Measurements from ENCODE around the gene SAYSD1. TPM values are rescaled to one million over a fixed set of nuclear protein-coding genes. Genes with fewer than 3 reads are reported as not detected.

The SAYSD1 gene
- total and polyA plus RNA-seq, 2 experiments from 2014 or later: 8.2 to 10.0 TPM

DNA sequence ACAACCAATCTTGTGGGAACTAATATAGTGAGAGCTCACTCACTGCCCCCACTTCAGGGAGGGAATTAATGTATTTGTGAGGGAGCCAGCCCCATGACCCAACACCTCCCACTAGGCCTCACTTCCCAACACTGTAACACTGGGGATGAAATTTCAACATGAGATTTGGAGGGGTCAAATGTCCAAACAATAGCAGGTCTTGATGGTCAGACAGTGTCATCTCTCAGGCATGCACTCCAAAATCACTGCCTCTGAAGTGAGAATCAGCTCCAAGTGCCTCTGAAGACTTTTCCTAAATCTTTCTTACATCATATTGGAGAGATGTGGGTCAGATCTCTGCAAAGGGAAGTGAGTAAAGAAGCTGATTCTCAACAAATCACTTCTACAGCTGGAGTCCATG, 13.8 kb upstream of the SAYSD1 start (continued):
- TF ChIP-seq, protein P1, sequence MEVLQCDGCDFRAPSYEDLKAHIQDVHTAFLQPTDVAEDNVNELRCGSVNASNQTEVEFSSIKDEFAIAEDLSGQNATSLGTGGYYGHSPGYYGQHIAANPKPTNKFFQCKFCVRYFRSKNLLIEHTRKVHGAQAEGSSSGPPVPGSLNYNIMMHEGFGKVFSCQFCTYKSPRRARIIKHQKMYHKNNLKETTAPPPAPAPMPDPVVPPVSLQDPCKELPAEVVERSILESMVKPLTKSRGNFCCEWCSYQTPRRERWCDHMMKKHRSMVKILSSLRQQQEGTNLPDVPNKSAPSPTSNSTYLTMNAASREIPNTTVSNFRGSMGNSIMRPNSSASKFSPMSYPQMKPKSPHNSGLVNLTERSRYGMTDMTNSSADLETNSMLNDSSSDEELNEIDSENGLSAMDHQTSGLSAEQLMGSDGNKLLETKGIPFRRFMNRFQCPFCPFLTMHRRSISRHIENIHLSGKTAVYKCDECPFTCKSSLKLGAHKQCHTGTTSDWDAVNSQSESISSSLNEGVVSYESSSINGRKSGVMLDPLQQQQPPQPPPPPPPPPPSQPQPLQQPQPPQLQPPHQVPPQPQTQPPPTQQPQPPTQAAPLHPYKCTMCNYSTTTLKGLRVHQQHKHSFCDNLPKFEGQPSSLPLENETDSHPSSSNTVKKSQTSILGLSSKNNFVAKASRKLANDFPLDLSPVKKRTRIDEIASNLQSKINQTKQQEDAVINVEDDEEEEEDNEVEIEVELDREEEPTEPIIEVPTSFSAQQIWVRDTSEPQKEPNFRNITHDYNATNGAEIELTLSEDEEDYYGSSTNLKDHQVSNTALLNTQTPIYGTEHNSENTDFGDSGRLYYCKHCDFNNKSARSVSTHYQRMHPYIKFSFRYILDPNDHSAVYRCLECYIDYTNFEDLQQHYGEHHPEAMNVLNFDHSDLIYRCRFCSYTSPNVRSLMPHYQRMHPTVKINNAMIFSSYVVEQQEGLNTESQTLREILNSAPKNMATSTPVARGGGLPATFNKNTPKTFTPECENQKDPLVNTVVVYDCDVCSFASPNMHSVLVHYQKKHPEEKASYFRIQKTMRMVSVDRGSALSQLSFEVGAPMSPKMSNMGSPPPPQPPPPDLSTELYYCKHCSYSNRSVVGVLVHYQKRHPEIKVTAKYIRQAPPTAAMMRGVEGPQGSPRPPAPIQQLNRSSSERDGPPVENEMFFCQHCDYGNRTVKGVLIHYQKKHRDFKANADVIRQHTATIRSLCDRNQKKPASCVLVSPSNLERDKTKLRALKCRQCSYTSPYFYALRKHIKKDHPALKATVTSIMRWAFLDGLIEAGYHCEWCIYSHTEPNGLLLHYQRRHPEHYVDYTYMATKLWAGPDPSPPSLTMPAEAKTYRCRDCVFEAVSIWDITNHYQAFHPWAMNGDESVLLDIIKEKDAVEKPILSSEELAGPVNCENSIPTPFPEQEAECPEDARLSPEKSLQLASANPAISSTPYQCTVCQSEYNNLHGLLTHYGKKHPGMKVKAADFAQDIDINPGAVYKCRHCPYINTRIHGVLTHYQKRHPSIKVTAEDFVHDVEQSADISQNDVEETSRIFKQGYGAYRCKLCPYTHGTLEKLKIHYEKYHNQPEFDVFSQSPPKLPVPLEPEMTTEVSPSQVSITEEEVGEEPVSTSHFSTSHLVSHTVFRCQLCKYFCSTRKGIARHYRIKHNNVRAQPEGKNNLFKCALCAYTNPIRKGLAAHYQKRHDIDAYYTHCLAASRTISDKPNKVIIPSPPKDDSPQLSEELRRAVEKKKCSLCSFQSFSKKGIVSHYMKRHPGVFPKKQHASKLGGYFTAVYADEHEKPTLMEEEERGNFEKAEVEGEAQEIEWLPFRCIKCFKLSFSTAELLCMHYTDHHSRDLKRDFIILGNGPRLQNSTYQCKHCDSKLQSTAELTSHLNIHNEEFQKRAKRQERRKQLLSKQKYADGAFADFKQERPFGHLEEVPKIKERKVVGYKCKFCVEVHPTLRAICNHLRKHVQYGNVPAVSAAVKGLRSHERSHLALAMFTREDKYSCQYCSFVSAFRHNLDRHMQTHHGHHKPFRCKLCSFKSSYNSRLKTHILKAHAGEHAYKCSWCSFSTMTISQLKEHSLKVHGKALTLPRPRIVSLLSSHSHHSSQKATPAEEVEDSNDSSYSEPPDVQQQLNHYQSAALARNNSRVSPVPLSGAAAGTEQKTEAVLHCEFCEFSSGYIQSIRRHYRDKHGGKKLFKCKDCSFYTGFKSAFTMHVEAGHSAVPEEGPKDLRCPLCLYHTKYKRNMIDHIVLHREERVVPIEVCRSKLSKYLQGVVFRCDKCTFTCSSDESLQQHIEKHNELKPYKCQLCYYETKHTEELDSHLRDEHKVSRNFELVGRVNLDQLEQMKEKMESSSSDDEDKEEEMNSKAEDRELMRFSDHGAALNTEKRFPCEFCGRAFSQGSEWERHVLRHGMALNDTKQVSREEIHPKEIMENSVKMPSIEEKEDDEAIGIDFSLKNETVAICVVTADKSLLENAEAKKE (CRISPR knock-in tag; IDR thresholded peaks at IDR 0.05): no peak
- TF ChIP-seq REST (IDR thresholded peaks at IDR 0.05; ENCODE audit: unreplicated experiment) (no peak), ZNF331 (CRISPR knock-in tag; IDR thresholded peaks at IDR 0.05; ENCODE audit: low read depth) (no peak), EZH2phosphoT487 (IDR thresholded peaks at IDR 0.05; ENCODE audit: unreplicated experiment) (no peak)
- TF ChIP-seq, protein P2, sequence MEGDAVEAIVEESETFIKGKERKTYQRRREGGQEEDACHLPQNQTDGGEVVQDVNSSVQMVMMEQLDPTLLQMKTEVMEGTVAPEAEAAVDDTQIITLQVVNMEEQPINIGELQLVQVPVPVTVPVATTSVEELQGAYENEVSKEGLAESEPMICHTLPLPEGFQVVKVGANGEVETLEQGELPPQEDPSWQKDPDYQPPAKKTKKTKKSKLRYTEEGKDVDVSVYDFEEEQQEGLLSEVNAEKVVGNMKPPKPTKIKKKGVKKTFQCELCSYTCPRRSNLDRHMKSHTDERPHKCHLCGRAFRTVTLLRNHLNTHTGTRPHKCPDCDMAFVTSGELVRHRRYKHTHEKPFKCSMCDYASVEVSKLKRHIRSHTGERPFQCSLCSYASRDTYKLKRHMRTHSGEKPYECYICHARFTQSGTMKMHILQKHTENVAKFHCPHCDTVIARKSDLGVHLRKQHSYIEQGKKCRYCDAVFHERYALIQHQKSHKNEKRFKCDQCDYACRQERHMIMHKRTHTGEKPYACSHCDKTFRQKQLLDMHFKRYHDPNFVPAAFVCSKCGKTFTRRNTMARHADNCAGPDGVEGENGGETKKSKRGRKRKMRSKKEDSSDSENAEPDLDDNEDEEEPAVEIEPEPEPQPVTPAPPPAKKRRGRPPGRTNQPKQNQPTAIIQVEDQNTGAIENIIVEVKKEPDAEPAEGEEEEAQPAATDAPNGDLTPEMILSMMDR (conservative IDR thresholded peaks at IDR 0.05; ENCODE audit: low read depth in 2 of 2): no peak
